B cell (primary cell): ENCODE data around the gene TJP3.

Experiments used
- CTCF ChIP-seq: fragments of 200-600 bp; IDR thresholded peaks from one replicate; pipeline ENCODE4 v1.8.0; 2022; ENCODE audit warnings: antibody characterized with exemption, mild to moderate bottlenecking
- EZH2 ChIP-seq: IDR thresholded peaks from 2 replicates; pipeline ENCODE4 v1.6.1; 2012; ENCODE audit warnings: borderline replicate concordance, low read depth, mild to moderate bottlenecking, moderate library complexity, low read length; ENCODE audit not compliant: insufficient read depth, poor library complexity, severe bottlenecking

DNA sequence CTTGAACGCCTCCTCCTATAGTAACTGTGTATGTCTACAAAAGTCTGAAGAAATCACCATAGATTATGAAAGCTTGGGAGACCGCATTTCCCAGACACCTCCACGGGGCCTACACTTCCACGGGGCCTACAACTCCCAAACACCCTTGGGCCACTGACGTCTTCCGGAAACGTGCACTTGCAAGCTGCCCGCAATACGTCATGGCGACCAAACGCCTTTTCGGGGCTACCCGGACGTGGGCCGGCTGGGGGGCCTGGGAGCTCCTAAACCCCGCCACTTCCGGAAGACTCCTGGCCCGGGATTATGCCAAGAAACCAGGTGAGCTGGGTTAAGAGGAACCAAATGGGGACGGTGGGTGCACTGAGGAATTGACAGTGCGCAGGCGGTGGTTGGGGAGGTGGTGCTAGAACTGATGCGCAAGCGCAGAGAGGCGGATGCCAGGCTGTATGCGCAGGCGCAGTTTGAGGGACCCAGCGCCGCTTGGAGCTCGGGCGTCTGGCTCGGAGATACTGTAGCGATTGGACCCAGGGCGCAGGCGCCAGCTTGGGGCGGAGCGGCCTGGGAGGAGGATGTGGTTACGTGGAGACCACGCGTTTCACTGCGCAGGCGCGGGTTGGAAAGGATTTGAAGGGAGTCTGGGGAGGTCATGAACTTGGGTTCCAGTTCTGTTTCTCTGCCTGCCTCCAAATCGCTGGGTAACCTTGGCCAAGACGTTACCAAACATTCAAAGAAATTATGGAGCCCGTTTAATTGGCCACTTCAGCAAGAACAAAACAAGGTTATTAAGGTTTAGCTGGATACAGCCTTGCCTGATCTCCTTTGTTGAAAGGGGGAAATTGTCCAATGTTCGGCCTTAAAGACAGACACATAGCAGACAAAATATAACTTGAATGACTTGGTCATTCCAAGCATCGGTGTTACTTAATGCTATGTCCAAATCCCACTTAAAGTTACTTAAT lies 54.6 kb downstream of the TJP3 start, which contains the start of gene MRPL54:
- TF ChIP-seq EZH2 (no peak), CTCF (no peak)
